Mesendoderm (in vitro differentiated cells): ENCODE measurements around the gene PPP1R14C.

Experiments used
- DNase-seq: peaks from one replicate; pipeline ENCODE4 v3.0.0; 2013
- H2AK5ac ChIP-seq: 2 replicates; pipeline ENCODE4 v1.6.1; 2013; ENCODE audit warnings: low read length, inconsistent platforms
- H2BK120ac ChIP-seq: 2 replicates; pipeline ENCODE4 v1.6.1; 2013; ENCODE audit warnings: low read depth, mild to moderate bottlenecking, low read length, moderate library complexity, mixed read lengths
- H2BK15ac ChIP-seq: replicated peaks from 2 replicates; pipeline ENCODE4 v1.6.1; 2013; ENCODE audit warnings: low read depth, mild to moderate bottlenecking, moderate library complexity
- H2BK5ac ChIP-seq: 2 replicates; pipeline ENCODE4 v1.6.1; 2013; ENCODE audit warnings: low read length, inconsistent platforms
- H3K18ac ChIP-seq: 2 replicates; pipeline ENCODE4 v1.6.1; 2013; ENCODE audit warnings: mild to moderate bottlenecking, low read length, mixed read lengths
- H3K23ac ChIP-seq: one replicate; pipeline ENCODE4 v1.6.1; 2013; ENCODE audit warnings: low read length
- H3K27ac ChIP-seq: 2 replicates; pipeline ENCODE4 v1.5.1; 2013; ENCODE audit warnings: low read depth, mild to moderate bottlenecking, inconsistent platforms, low read length, moderate library complexity
- H3K27me3 ChIP-seq: 2 replicates; pipeline ENCODE4 v1.6.1; 2013; ENCODE audit warnings: low read length, control low read depth, mild to moderate bottlenecking, inconsistent platforms; ENCODE audit not compliant: insufficient read depth, poor library complexity
- H3K36me3 ChIP-seq: 2 replicates; pipeline ENCODE4 v1.6.1; 2013; ENCODE audit warnings: low read length, inconsistent platforms; ENCODE audit not compliant: control insufficient read depth, insufficient read depth
- H3K4ac ChIP-seq: one replicate; pipeline ENCODE4 v1.6.1; 2013; ENCODE audit warnings: low read depth, mild to moderate bottlenecking, low read length, moderate library complexity
- H3K4me1 ChIP-seq: 2 replicates; pipeline ENCODE4 v1.6.1; 2013; ENCODE audit warnings: low read depth, low read length, inconsistent platforms; ENCODE audit not compliant: control insufficient read depth
- H3K4me2 ChIP-seq: 2 replicates; pipeline ENCODE4 v1.6.1; 2013; ENCODE audit warnings: low read length
- H3K4me3 ChIP-seq: 2 replicates; pipeline ENCODE4 v1.5.1; 2013; ENCODE audit warnings: mild to moderate bottlenecking, low read length
- H3K56ac ChIP-seq: one replicate; pipeline ENCODE4 v1.6.1; 2013; ENCODE audit warnings: low read length
- H3K79me1 ChIP-seq: 2 replicates; pipeline ENCODE4 v1.6.1; 2013; ENCODE audit warnings: low read length, inconsistent platforms
- H3K79me2 ChIP-seq: 2 replicates; pipeline ENCODE4 v1.6.1; 2013; ENCODE audit warnings: mild to moderate bottlenecking, low read length; ENCODE audit not compliant: control insufficient read depth, insufficient read depth
- H3K9ac ChIP-seq: 2 replicates; pipeline ENCODE4 v1.6.1; 2013; ENCODE audit warnings: low read length, inconsistent platforms
- H4K5ac ChIP-seq: one replicate; pipeline ENCODE4 v1.6.1; 2013; ENCODE audit warnings: low read length
- H4K8ac ChIP-seq: one replicate; pipeline ENCODE4 v1.6.1; 2013; ENCODE audit warnings: low read depth, mild to moderate bottlenecking, control low read depth, low read length, moderate library complexity
- WGBS: extraction: QIAGEN DNeasy Blood & Tissue Kit; methylation state at CpG from one replicate; pipeline ENCODE4 v1.1.7; 2013; ENCODE audit warnings: low lambda C conversion rate, missing lambda C conversion rate; ENCODE audit not compliant: insufficient coverage; ENCODE audit errors: extremely low coverage; 5-methylcytosine and 5-hydroxymethylcytosine counted together

The PPP1R14C gene

GRCh38 chr6:150145427-150145826 is 2.6 kb downstream of the PPP1R14C start:
- WGBS = no CpG with 5 or more reads among the region's 3 CpGs
- Histone ChIP-seq H2BK15ac (no peak overlapping the region), H4K5ac (no peak overlapping the region), H3K56ac (no peak overlapping the region), H3K27ac (no peak overlapping the region), H3K79me1 (no peaks in the 10 kb centered on the region), H3K4me2 (no peak overlapping the region), H3K27me3 (peaks cover 22% of the 10 kb centered on the region), H3K4me1 (peaks cover under 1% of the 10 kb centered on the region), H3K4me3 (no peak overlapping the region), H2AK5ac (no peak overlapping the region), H4K8ac (no peak overlapping the region), H3K9ac (no peak overlapping the region), H3K23ac (no peak overlapping the region), H3K18ac (no peak overlapping the region), H3K79me2 (no peaks in the 10 kb centered on the region), H3K4ac (no peak overlapping the region), H3K36me3 (no peaks in the 10 kb centered on the region), H2BK5ac (no peak overlapping the region), H2BK120ac (no peak overlapping the region)
- no peak for DNase-seq

- Histone ChIP-seq H3K9ac (no peak overlapping the region), H2BK15ac (no peak overlapping the region), H3K27me3 (peaks cover 22% of the 10 kb centered on the region), H2BK120ac (no peak overlapping the region), H3K79me1 (no peaks in the 10 kb centered on the region), H3K18ac (no peak overlapping the region), H3K4me3 (no peak overlapping the region), H3K56ac (no peak overlapping the region), H3K23ac (no peak overlapping the region), H4K8ac (no peak overlapping the region), H2BK5ac (no peak overlapping the region), H3K36me3 (no peaks in the 10 kb centered on the region), H2AK5ac (no peak overlapping the region), H3K79me2 (no peaks in the 10 kb centered on the region), H4K5ac (no peak overlapping the region), H3K4me2 (no peak overlapping the region), H3K27ac (no peak overlapping the region), H3K4ac (no peak overlapping the region), H3K4me1 (peaks cover 3% of the 10 kb centered on the region)
- DNase-seq = no peak
These were observed 3.0 kb downstream of the PPP1R14C start for GRCh38 chr6:150145830-150146229.

GRCh38 chr6:150146436-150146835 is 3.6 kb downstream of the PPP1R14C start:
- H4K8ac ChIP-seq = no peak overlapping the region
- H3K4me1 ChIP-seq = peaks cover 3% of the 10 kb centered on the region
- H3K79me1 ChIP-seq = no peaks in the 10 kb centered on the region
- peaks cover 20% of the 10 kb centered on the region for H3K27me3 ChIP-seq
- no peak overlapping the region for H3K4me2 ChIP-seq
- H3K36me3 ChIP-seq = no peaks in the 10 kb centered on the region
- H3K18ac ChIP-seq = no peak overlapping the region
- H3K4me3 ChIP-seq = no peak overlapping the region
- H2BK15ac ChIP-seq = no peak overlapping the region
- no peak overlapping the region for H2BK5ac ChIP-seq
- H3K9ac ChIP-seq = no peak overlapping the region
- no peaks in the 10 kb centered on the region for H3K79me2 ChIP-seq
- DNase-seq = no peak
- H3K27ac ChIP-seq = no peak overlapping the region
- no peak overlapping the region for H4K5ac ChIP-seq
- H2BK120ac ChIP-seq = no peak overlapping the region
- no peak overlapping the region for H2AK5ac ChIP-seq
- WGBS = no CpG with 5 or more reads among the region's 3 CpGs
- H3K4ac ChIP-seq = no peak overlapping the region
- no peak overlapping the region for H3K56ac ChIP-seq
- H3K23ac ChIP-seq = no peak overlapping the region

- Histone ChIP-seq H2BK5ac (no peak overlapping the region), H3K79me1 (no peaks in the 10 kb centered on the region), H3K4me3 (no peak overlapping the region), H3K18ac (no peak overlapping the region), H3K56ac (no peak overlapping the region), H4K5ac (no peak overlapping the region), H2BK15ac (no peak overlapping the region), H3K36me3 (no peaks in the 10 kb centered on the region), H3K23ac (no peak overlapping the region), H3K4ac (no peak overlapping the region), H3K27me3 (peaks cover 10% of the 10 kb centered on the region), H3K4me2 (no peak overlapping the region), H3K9ac (no peak overlapping the region), H4K8ac (no peak overlapping the region), H3K27ac (no peak overlapping the region), H2AK5ac (no peak overlapping the region), H3K4me1 (peaks cover 3% of the 10 kb centered on the region), H3K79me2 (no peaks in the 10 kb centered on the region), H2BK120ac (no peak overlapping the region)
- WGBS = no CpG with 5 or more reads among the region's 6 CpGs
- no peak for DNase-seq
These were observed 6.3 kb downstream of the PPP1R14C start for GRCh38 chr6:150149146-150149545.

GRCh38 chr6:150150458-150150820 is 7.6 kb downstream of the PPP1R14C start:
- no peak overlapping the region for H2AK5ac ChIP-seq
- WGBS = no CpG with 5 or more reads among the region's 2 CpGs

GRCh38 chr6:150150821-150151646 is 8.2 kb downstream of the PPP1R14C start:
- H4K5ac ChIP-seq = no peak overlapping the region
- no peak overlapping the region for H3K4ac ChIP-seq
- H2BK5ac ChIP-seq = no peak overlapping the region
- H3K9ac ChIP-seq = no peak overlapping the region
- no peak overlapping the region for H4K8ac ChIP-seq
- H3K36me3 ChIP-seq = no peaks in the 10 kb centered on the region
- no peaks in the 10 kb centered on the region for H3K27me3 ChIP-seq
- H3K27ac ChIP-seq = no peak overlapping the region
- no peaks in the 10 kb centered on the region for H3K79me1 ChIP-seq
- H2AK5ac ChIP-seq = no peak overlapping the region
- 100% methylated on average over 4 of the region's 12 CpGs for WGBS
- peaks cover 3% of the 10 kb centered on the region for H3K4me1 ChIP-seq
- H3K4me3 ChIP-seq = no peak overlapping the region
- no peak overlapping the region for H3K4me2 ChIP-seq
- no peak overlapping the region for H2BK120ac ChIP-seq
- H3K23ac ChIP-seq = no peak overlapping the region
- no peak for DNase-seq
- no peak overlapping the region for H3K56ac ChIP-seq
- no peak overlapping the region for H2BK15ac ChIP-seq
- H3K79me2 ChIP-seq = no peaks in the 10 kb centered on the region
- H3K18ac ChIP-seq = no peak overlapping the region

More at GRCh38 chr6:150150458-150150820, 7.6 kb downstream of the PPP1R14C start:
- Histone ChIP-seq H3K27me3 (peaks cover 3% of the 10 kb centered on the region), H2BK120ac (no peak overlapping the region), H3K18ac (no peak overlapping the region), H3K79me1 (no peaks in the 10 kb centered on the region), H3K56ac (no peak overlapping the region), H3K4me1 (peaks cover 3% of the 10 kb centered on the region), H3K4ac (no peak overlapping the region), H4K5ac (no peak overlapping the region), H3K4me3 (no peak overlapping the region), H4K8ac (no peak overlapping the region), H3K36me3 (no peaks in the 10 kb centered on the region), H3K79me2 (no peaks in the 10 kb centered on the region), H3K23ac (no peak overlapping the region), H3K4me2 (no peak overlapping the region), H3K9ac (no peak overlapping the region), H3K27ac (no peak overlapping the region), H2BK15ac (no peak overlapping the region), H2BK5ac (no peak overlapping the region)
- DNase-seq = no peak
